ENCODE results near the gene STPG2.

DNA sequence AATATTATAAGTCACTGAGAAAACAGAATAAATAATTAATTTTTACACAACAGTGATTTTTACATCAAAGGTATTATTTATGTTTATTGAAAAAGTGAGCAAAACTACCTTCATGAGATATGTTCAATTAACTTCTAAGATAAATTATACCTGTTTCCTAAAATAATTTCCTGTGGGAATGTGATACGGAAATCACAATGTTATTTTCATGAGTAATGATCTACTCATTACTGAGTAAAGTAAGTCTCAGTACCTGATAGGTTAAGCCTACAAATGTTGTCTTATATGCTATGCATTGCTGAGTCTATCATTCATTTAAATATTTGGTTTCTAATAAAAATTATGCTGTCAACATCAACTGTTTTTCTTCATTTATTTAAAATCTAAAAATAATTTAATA is 324.0 kb downstream of the STPG2 start:
- TF ChIP-seq, protein P1, sequence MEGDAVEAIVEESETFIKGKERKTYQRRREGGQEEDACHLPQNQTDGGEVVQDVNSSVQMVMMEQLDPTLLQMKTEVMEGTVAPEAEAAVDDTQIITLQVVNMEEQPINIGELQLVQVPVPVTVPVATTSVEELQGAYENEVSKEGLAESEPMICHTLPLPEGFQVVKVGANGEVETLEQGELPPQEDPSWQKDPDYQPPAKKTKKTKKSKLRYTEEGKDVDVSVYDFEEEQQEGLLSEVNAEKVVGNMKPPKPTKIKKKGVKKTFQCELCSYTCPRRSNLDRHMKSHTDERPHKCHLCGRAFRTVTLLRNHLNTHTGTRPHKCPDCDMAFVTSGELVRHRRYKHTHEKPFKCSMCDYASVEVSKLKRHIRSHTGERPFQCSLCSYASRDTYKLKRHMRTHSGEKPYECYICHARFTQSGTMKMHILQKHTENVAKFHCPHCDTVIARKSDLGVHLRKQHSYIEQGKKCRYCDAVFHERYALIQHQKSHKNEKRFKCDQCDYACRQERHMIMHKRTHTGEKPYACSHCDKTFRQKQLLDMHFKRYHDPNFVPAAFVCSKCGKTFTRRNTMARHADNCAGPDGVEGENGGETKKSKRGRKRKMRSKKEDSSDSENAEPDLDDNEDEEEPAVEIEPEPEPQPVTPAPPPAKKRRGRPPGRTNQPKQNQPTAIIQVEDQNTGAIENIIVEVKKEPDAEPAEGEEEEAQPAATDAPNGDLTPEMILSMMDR (conservative IDR thresholded peaks at IDR 0.05) = no peak
- no peak for TF ChIP-seq EZH2 (IDR thresholded peaks at IDR 0.05; ENCODE audit: low read depth)
